ENCODE measurements around the gene RPL18.
"Not testable (repeated sequence)": the region's sequence is repeated elsewhere in the genome, so short reads cannot be mapped to it uniquely, and the experiment has no call there.

The RPL18 gene

GRCh38 chr19:48618916-48619691 lies at the start of gene RPL18, which contains the start of gene SPHK2:
RPL18 (minus strand) TSS chr19:48619178; CDS start chr19:48619143, 35 bp downstream.
SPHK2 (plus strand) TSS chr19:48619506; CDS start chr19:48620515, 1,009 bp downstream.
- peak; percentile 93 for DNase-seq (ENCODE audit: low read depth)

- DNase-seq (ENCODE audit: low read depth), result no peak
These were observed 49.8 kb upstream of the RPL18 start for GRCh38 chr19:48668761-48669160.

- no peak for DNase-seq (ENCODE audit: low read depth)
These were observed 49.4 kb upstream of the RPL18 start for GRCh38 chr19:48668332-48668731.

- DNase-seq (ENCODE audit: low read depth), result no peak
These were observed 46.8 kb upstream of the RPL18 start for GRCh38 chr19:48665786-48666185.

- no peak for DNase-seq (ENCODE audit: low read depth)
These were observed 45.5 kb upstream of the RPL18 start for GRCh38 chr19:48664476-48664875.

- no peak for DNase-seq (ENCODE audit: low read depth)
These were observed 44.7 kb upstream of the RPL18 start for GRCh38 chr19:48663667-48664066.

GRCh38 chr19:48661711-48662090 lies 42.7 kb upstream of the RPL18 start:
- no peak for DNase-seq (ENCODE audit: low read depth)

GRCh38 chr19:48660852-48661710 lies 42.1 kb upstream of the RPL18 start:
- DNase-seq (ENCODE audit: low read depth), result peak; percentile 66

GRCh38 chr19:48659768-48660167 lies 40.8 kb upstream of the RPL18 start:
- no peak for DNase-seq (ENCODE audit: low read depth)

- DNase-seq (ENCODE audit: low read depth), result no peak
These were observed 39.5 kb upstream of the RPL18 start for GRCh38 chr19:48658483-48658882.

- DNase-seq (ENCODE audit: low read depth), result not testable (repeated sequence)
These were observed 38.9 kb upstream of the RPL18 start for GRCh38 chr19:48657828-48658227.

- no peak for DNase-seq (ENCODE audit: low read depth)
These were observed 38.0 kb upstream of the RPL18 start for GRCh38 chr19:48656840-48657474.

- DNase-seq (ENCODE audit: low read depth), result no peak
These were observed 35.5 kb upstream of the RPL18 start for GRCh38 chr19:48654299-48655059.

GRCh38 chr19:48651683-48652048 lies 32.7 kb upstream of the RPL18 start:
- no peak for DNase-seq (ENCODE audit: low read depth)

GRCh38 chr19:48650974-48651682 lies 32.1 kb upstream of the RPL18 start:
- DNase-seq (ENCODE audit: low read depth), result no peak

- no peak for DNase-seq (ENCODE audit: low read depth)
These were observed 29.2 kb upstream of the RPL18 start for GRCh38 chr19:48648134-48648533.

- no peak for DNase-seq (ENCODE audit: low read depth)
These were observed 27.8 kb upstream of the RPL18 start for GRCh38 chr19:48646722-48647216.

GRCh38 chr19:48646001-48646721 lies 27.2 kb upstream of the RPL18 start, which contains the start of gene CA11:
CA11 (minus strand) TSS chr19:48646187; CDS start chr19:48645632, 555 bp downstream.
- DNase-seq (ENCODE audit: low read depth), result peak; percentile 91

GRCh38 chr19:48645620-48646000 lies 26.6 kb upstream of the RPL18 start:
- no peak for DNase-seq (ENCODE audit: low read depth)

Data from stimulated activated CD4-positive, alpha-beta T cell treated with anti-CD3 and anti-CD28 coated beads, Interleukin-2, amount 100 ng/mL, for 4 hours (primary cell).